ENCODE measurements around the gene RSPH6A.

RSPH6A gene

GRCh38 chr19:45820413-45821102, 5.5 kb upstream of the RSPH6A start:
- H2BK12ac ChIP-seq (ENCODE audit: low read length in 2 of 2) = no peak overlapping the region
- no peak overlapping the region for H4K91ac ChIP-seq (ENCODE audit: low read length)
- H3K9ac ChIP-seq (ENCODE audit: low read length) = no peak overlapping the region
- H3K9me3 ChIP-seq (ENCODE audit: control insufficient read depth, low read length) = no peaks in the 10 kb centered on the region
- H3K14ac ChIP-seq (ENCODE audit: low read length in 2 of 2) = no peak overlapping the region
- H3K36me3 ChIP-seq (ENCODE audit: control insufficient read depth in 1 of 2, insufficient read depth in 2 of 2, low read depth in 1 of 2, low read length in 2 of 2) = peaks cover 74 to 76% of the 10 kb centered on the region in 2 experiments
- H3K79me1 ChIP-seq (replicated peaks; ENCODE audit: low read length, poor library complexity, severe bottlenecking) = peaks cover 3% of the 10 kb centered on the region
- H3K4me1 ChIP-seq (ENCODE audit: control insufficient read depth, insufficient read depth, low read depth, low read length) = peaks cover 28% of the 10 kb centered on the region
- no peak for DNase-seq
- H3K27me3 ChIP-seq (ENCODE audit: control insufficient read depth in 1 of 2, insufficient read depth in 1 of 2, low read length in 2 of 2) = no peaks in the 10 kb centered on the region
- H3K4ac ChIP-seq (ENCODE audit: low read depth in 1 of 2, low read length in 2 of 2) = peak overlapping the region in 1 of 2 experiments; percentile 19
- H2BK5ac ChIP-seq (ENCODE audit: low read depth, low read length, poor library complexity, severe bottlenecking) = no peak overlapping the region
- no peak overlapping the region for H3K23ac ChIP-seq (ENCODE audit: low read length in 2 of 2)
- H2BK120ac ChIP-seq (ENCODE audit: low read depth, low read length) = no peak overlapping the region
- H4K8ac ChIP-seq (ENCODE audit: low read length) = no peak overlapping the region
- no peak overlapping the region for H3K27ac ChIP-seq (ENCODE audit: low read length, poor library complexity, severe bottlenecking)
- no peak overlapping the region for H2AK5ac ChIP-seq (ENCODE audit: low read length, severe bottlenecking)
- no peak overlapping the region for H2BK15ac ChIP-seq (ENCODE audit: low read depth, poor library complexity, severe bottlenecking)
- 84% methylated on average over 18 of the region's 20 CpGs for WGBS
- H3K4me2 ChIP-seq (ENCODE audit: low read length, poor library complexity, severe bottlenecking) = no peak overlapping the region
- H2AFZ ChIP-seq (ENCODE audit: low read depth, low read length) = no peak overlapping the region
- H3K18ac ChIP-seq (ENCODE audit: low read depth in 1 of 2, low read length in 2 of 2) = no peak overlapping the region
- no peak overlapping the region for H3K4me3 ChIP-seq (ENCODE audit: insufficient read depth in 1 of 2, low read depth in 1 of 2, low read length in 2 of 2)

GRCh38 chr19:45819769-45820168, 4.7 kb upstream of the RSPH6A start:
- Histone ChIP-seq H3K14ac (ENCODE audit: low read length in 2 of 2) (no peak overlapping the region), H3K23ac (ENCODE audit: low read length in 2 of 2) (no peak overlapping the region), H3K4me1 (ENCODE audit: control insufficient read depth, insufficient read depth, low read depth, low read length) (peaks cover 34% of the 10 kb centered on the region), H2BK15ac (ENCODE audit: low read depth, poor library complexity, severe bottlenecking) (no peak overlapping the region), H2BK5ac (ENCODE audit: low read depth, low read length, poor library complexity, severe bottlenecking) (no peak overlapping the region), H2AFZ (ENCODE audit: low read depth, low read length) (no peak overlapping the region), H2AK5ac (ENCODE audit: low read length, severe bottlenecking) (no peak overlapping the region), H3K18ac (ENCODE audit: low read depth in 1 of 2, low read length in 2 of 2) (no peak overlapping the region), H3K4me3 (ENCODE audit: insufficient read depth in 1 of 2, low read depth in 1 of 2, low read length in 2 of 2) (no peak overlapping the region), H4K8ac (ENCODE audit: low read length) (no peak overlapping the region), H2BK120ac (ENCODE audit: low read depth, low read length) (no peak overlapping the region), H4K91ac (ENCODE audit: low read length) (no peak overlapping the region), H2BK12ac (ENCODE audit: low read length in 2 of 2) (no peak overlapping the region), H3K4ac (ENCODE audit: low read depth in 1 of 2, low read length in 2 of 2) (no peak overlapping the region), H3K9ac (ENCODE audit: low read length) (no peak overlapping the region), H3K27me3 (ENCODE audit: control insufficient read depth in 1 of 2, insufficient read depth in 1 of 2, low read length in 2 of 2) (no peaks in the 10 kb centered on the region), H3K27ac (ENCODE audit: low read length, poor library complexity, severe bottlenecking) (no peak overlapping the region), H3K36me3 (ENCODE audit: control insufficient read depth in 1 of 2, insufficient read depth in 2 of 2, low read depth in 1 of 2, low read length in 2 of 2) (peaks cover 66 to 68% of the 10 kb centered on the region in 2 experiments), H3K79me1 (replicated peaks; ENCODE audit: low read length, poor library complexity, severe bottlenecking) (peaks cover 3% of the 10 kb centered on the region), H3K4me2 (ENCODE audit: low read length, poor library complexity, severe bottlenecking) (no peak overlapping the region), H3K9me3 (ENCODE audit: control insufficient read depth, low read length) (no peaks in the 10 kb centered on the region)
- no peak for DNase-seq
- WGBS = 94% methylated on average over 6 of the region's 6 CpGs

DNA sequence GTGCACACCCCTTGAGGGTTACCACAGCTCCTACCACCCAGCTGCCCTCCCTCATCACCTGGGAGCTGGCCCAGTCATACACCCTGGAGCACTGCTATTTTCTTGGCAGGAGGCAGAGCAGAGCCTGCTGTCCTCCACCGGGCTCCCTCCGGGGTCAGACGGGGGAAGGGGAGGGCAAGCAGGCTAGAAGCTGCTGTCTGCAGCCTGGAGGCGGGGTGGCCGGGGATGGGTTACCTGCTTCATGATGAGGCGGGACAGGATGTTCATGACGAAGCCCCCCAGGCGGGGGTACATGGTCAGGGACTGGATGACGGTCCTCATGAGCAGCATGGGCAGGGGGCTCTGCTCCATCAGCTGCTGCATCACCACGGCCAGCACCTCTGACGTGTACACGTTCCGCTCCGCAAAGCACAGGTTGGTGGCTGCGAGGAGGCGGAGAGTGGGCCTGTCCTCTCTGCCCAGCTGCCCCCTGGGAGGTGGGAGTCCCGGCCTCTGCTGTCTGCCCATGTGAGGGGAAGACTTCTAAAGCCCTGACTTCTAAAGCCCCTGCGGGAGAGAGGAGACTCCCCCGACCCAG, 2.7 kb upstream of the RSPH6A start:
- no peaks in the 10 kb centered on the region for H3K9me3 ChIP-seq (ENCODE audit: control insufficient read depth, low read length)
- H3K4me1 ChIP-seq (ENCODE audit: control insufficient read depth, insufficient read depth, low read depth, low read length) = peaks cover 36% of the 10 kb centered on the region
- H2BK5ac ChIP-seq (ENCODE audit: low read depth, low read length, poor library complexity, severe bottlenecking) = no peak overlapping the region
- H3K23ac ChIP-seq (ENCODE audit: low read length in 2 of 2) = no peak overlapping the region
- H3K4me2 ChIP-seq (ENCODE audit: low read length, poor library complexity, severe bottlenecking) = no peak overlapping the region
- H2BK120ac ChIP-seq (ENCODE audit: low read depth, low read length) = no peak overlapping the region
- no peak overlapping the region for H3K9ac ChIP-seq (ENCODE audit: low read length)
- no peaks in the 10 kb centered on the region for H3K79me1 ChIP-seq (replicated peaks; ENCODE audit: low read length, poor library complexity, severe bottlenecking)
- H2BK15ac ChIP-seq (ENCODE audit: low read depth, poor library complexity, severe bottlenecking) = no peak overlapping the region
- no peak overlapping the region for H3K27ac ChIP-seq (ENCODE audit: low read length, poor library complexity, severe bottlenecking)
- H3K4me3 ChIP-seq (ENCODE audit: insufficient read depth in 1 of 2, low read depth in 1 of 2, low read length in 2 of 2) = no peak overlapping the region
- no peak for DNase-seq
- H3K14ac ChIP-seq (ENCODE audit: low read length in 2 of 2) = no peak overlapping the region
- H3K18ac ChIP-seq (ENCODE audit: low read depth in 1 of 2, low read length in 2 of 2) = no peak overlapping the region
- H4K91ac ChIP-seq (ENCODE audit: low read length) = no peak overlapping the region
- peaks cover 46 to 53% of the 10 kb centered on the region in 2 experiments for H3K36me3 ChIP-seq (ENCODE audit: control insufficient read depth in 1 of 2, insufficient read depth in 2 of 2, low read depth in 1 of 2, low read length in 2 of 2)
- H2AFZ ChIP-seq (ENCODE audit: low read depth, low read length) = no peak overlapping the region
- peak overlapping the region; percentile 44 for H2AK5ac ChIP-seq (ENCODE audit: low read length, severe bottlenecking)
- H4K8ac ChIP-seq (ENCODE audit: low read length) = peak overlapping the region; percentile 73
- WGBS = 80% methylated on average over 19 of the region's 19 CpGs
- H2BK12ac ChIP-seq (ENCODE audit: low read length in 2 of 2) = no peak overlapping the region
- H3K27me3 ChIP-seq (ENCODE audit: control insufficient read depth in 1 of 2, insufficient read depth in 1 of 2, low read length in 2 of 2) = no peaks in the 10 kb centered on the region
- no peak overlapping the region for H3K4ac ChIP-seq (ENCODE audit: low read depth in 1 of 2, low read length in 2 of 2)

DNA sequence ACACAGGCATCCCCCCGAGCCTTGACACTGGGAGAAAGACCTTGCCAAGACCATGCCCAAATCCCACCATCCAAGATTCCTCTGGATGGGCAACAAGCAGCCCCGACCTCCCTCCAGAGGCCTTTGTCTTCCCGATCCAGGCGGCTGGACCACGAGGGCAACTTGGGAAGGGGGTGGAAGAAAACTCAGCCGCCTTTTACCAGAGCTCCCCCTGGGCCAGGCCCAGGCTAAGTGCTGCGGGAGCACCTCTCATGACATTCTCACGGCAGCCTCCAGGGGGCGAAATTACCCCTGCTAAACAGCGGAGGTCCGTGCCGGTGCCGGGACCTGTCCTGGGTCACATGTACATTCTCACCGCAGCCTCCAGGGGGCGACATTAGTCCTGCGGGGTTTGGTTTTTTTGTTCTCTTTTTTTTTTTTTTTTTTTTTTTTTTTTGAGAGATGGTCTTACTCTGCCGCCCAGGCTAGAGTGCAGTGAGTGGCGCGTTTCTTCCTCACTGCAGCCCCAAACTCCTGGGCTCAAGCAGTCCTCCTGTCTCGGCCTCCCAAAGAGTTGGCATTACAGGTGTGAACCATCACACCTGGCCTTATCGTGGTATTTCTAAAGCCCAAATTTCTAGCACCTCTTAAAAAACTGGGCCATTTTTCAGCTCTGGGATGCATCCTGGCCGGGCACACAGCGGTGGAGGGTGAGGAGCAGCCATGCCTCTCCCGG, 2.1 kb upstream of the RSPH6A start:
- peaks cover 36% of the 10 kb centered on the region for H3K4me1 ChIP-seq (ENCODE audit: control insufficient read depth, insufficient read depth, low read depth, low read length)
- H3K27ac ChIP-seq (ENCODE audit: low read length, poor library complexity, severe bottlenecking) = peak overlapping the region; percentile 35
- H2BK15ac ChIP-seq (ENCODE audit: low read depth, poor library complexity, severe bottlenecking) = no peak overlapping the region
- no peak overlapping the region for H3K4me2 ChIP-seq (ENCODE audit: low read length, poor library complexity, severe bottlenecking)
- no peaks in the 10 kb centered on the region for H3K9me3 ChIP-seq (ENCODE audit: control insufficient read depth, low read length)
- peak overlapping the region; percentile 52 for H4K91ac ChIP-seq (ENCODE audit: low read length)
- no peak overlapping the region for H3K14ac ChIP-seq (ENCODE audit: low read length in 2 of 2)
- peaks cover 40 to 47% of the 10 kb centered on the region in 2 experiments for H3K36me3 ChIP-seq (ENCODE audit: control insufficient read depth in 1 of 2, insufficient read depth in 2 of 2, low read depth in 1 of 2, low read length in 2 of 2)
- peak overlapping the region in 1 of 2 experiments; percentile 5 for H3K18ac ChIP-seq (ENCODE audit: low read depth in 1 of 2, low read length in 2 of 2)
- H2BK12ac ChIP-seq (ENCODE audit: low read length in 2 of 2) = no peak overlapping the region
- no peaks in the 10 kb centered on the region for H3K79me1 ChIP-seq (replicated peaks; ENCODE audit: low read length, poor library complexity, severe bottlenecking)
- WGBS = 18% methylated on average over 22 of the region's 24 CpGs
- H2BK120ac ChIP-seq (ENCODE audit: low read depth, low read length) = no peak overlapping the region
- H3K9ac ChIP-seq (ENCODE audit: low read length) = peak overlapping the region; percentile 49
- no peak overlapping the region for H3K23ac ChIP-seq (ENCODE audit: low read length in 2 of 2)
- H3K4ac ChIP-seq (ENCODE audit: low read depth in 1 of 2, low read length in 2 of 2) = peak overlapping the region in 1 of 2 experiments; percentile 42
- H2AFZ ChIP-seq (ENCODE audit: low read depth, low read length) = no peak overlapping the region
- H4K8ac ChIP-seq (ENCODE audit: low read length) = peak overlapping the region; percentile 73
- H2BK5ac ChIP-seq (ENCODE audit: low read depth, low read length, poor library complexity, severe bottlenecking) = no peak overlapping the region
- no peaks in the 10 kb centered on the region for H3K27me3 ChIP-seq (ENCODE audit: control insufficient read depth in 1 of 2, insufficient read depth in 1 of 2, low read length in 2 of 2)
- peak; percentile 93 for DNase-seq
- no peak overlapping the region for H3K4me3 ChIP-seq (ENCODE audit: insufficient read depth in 1 of 2, low read depth in 1 of 2, low read length in 2 of 2)
- H2AK5ac ChIP-seq (ENCODE audit: low read length, severe bottlenecking) = peak overlapping the region; percentile 84

Data from mesenchymal stem cell (in vitro differentiated cells and primary cell).